ENCODE results near the gene SNX8. TPM values are rescaled to one million over a fixed set of nuclear protein-coding genes. Genes with fewer than 3 reads are reported as not detected.

Gene SNX8
- total and polyA plus RNA-seq, 2 of the 13 experiments (the other 11 are each of a cell fraction or from before 2014, with no cell fraction given): 20.6 to 45.2 TPM

- Histone ChIP-seq H3K36me3 (replicated peaks in 1 of 2; ENCODE audit: control insufficient read depth in 1 of 2, insufficient read depth in 2 of 2, low read length in 2 of 2) (peaks cover 28 to 71% of the 10 kb centered on the region in 2 experiments; a peak in 4 of 5 replicates), H3K4me2 (ENCODE audit: low read depth, low read length) (no peak overlapping the region), H3K79me2 (ENCODE audit: insufficient read depth, low read length) (peaks cover 3% of the 10 kb centered on the region), H3K4me3 (replicated peaks in 1 of 3; ENCODE audit: insufficient read depth in 1 of 3, low read depth in 2 of 3, low read length in 3 of 3) (no peak overlapping the region), H3K27ac (ENCODE audit: extremely low read length, insufficient read depth, low read length) (no peak overlapping the region), H4K20me1 (ENCODE audit: insufficient read depth, low read length) (no peaks in the 10 kb centered on the region), H2AFZ (ENCODE audit: low read length) (no peak overlapping the region), H3K27me3 (ENCODE audit: control insufficient read depth in 1 of 2, insufficient read depth in 2 of 2, low read length in 2 of 2) (no peaks in the 10 kb centered on the region), H3K9ac (ENCODE audit: insufficient read depth, low read depth, low read length) (no peak overlapping the region), H3K4me1 (ENCODE audit: insufficient read depth, low read length) (no peaks in the 10 kb centered on the region), H3K9me3 (ENCODE audit: low read length) (no peaks in the 10 kb centered on the region)
- no peak for FAIRE-seq
- ChIA-PET CTCF (ENCODE audit: low intra/inter-chr PET ratio, low total read pairs) (no interaction called here), POLR2A (no interaction called here)
- no peak for DNase-seq (ENCODE audit: low spot score)
- no peak for ATAC-seq
- in situ Hi-C loops (cut with HindIII; ENCODE audit: extremely low pct_ligation_motif_present, low pct_unique_long_range_greater_than_20kb) (loop anchor here (5.0 to 25.0 kb wide), 2 partner anchors 103 to 618 kb away; no protein-coding TSS in a partner anchor), intact Hi-C loops (cut with micrococcal nuclease; ENCODE audit: unreplicated experiment) (no loop called here)
- 95% methylated on average over 16 of the region's 16 CpGs for WGBS (ENCODE audit: low lambda C conversion rate)
- TF ChIP-seq NR2F1 (CRISPR knock-in tag; IDR thresholded peaks at IDR 0.05) (no peak), ZNF263 (CRISPR knock-in tag; IDR thresholded peaks at IDR 0.05) (no peak), TFAP4 (IDR thresholded peaks at IDR 0.05; ENCODE audit: borderline replicate concordance, low read depth) (no peak), ZSCAN21 (CRISPR knock-in tag; IDR thresholded peaks at IDR 0.05; ENCODE audit: borderline replicate concordance) (no peak), TOE1 (CRISPR knock-in tag; IDR thresholded peaks at IDR 0.05) (no peak)
- BruUV-seq (replicated peaks): no TSS peak
Observed at GRCh38 chr7:2205036-2205780, 109.0 kb downstream of the SNX8 start.

DNA sequence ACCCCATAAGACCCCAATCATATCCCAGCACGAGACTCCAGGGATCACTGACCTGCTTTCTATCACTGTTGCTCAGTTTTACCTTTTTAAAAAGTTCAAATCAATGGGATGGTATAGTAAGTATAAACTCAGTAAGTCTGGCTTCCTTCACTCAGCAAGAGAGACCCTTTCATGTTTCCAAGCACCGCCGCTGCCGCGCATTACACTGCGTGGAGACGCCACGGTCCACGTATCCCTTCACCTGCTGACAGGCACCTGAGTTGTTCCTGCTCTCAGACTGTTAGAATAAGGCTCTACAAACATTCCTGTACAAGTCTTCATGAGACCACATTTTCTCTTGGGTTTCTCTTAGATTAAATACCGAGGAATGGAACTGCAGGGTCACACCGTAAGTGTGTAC lies 109.8 kb downstream of the SNX8 start:
- Histone ChIP-seq H3K79me2 (ENCODE audit: insufficient read depth, low read length) (peaks cover 3% of the 10 kb centered on the region), H3K36me3 (replicated peaks in 1 of 2; ENCODE audit: control insufficient read depth in 1 of 2, insufficient read depth in 2 of 2, low read length in 2 of 2) (peaks cover 31 to 73% of the 10 kb centered on the region in 2 experiments; a peak in 4 of 5 replicates), H2AFZ (ENCODE audit: low read length) (no peak overlapping the region), H3K27me3 (ENCODE audit: control insufficient read depth in 1 of 2, insufficient read depth in 2 of 2, low read length in 2 of 2) (no peaks in the 10 kb centered on the region), H3K4me2 (ENCODE audit: low read depth, low read length) (no peak overlapping the region), H3K9me3 (ENCODE audit: low read length) (no peaks in the 10 kb centered on the region), H3K27ac (ENCODE audit: extremely low read length, insufficient read depth, low read length) (no peak overlapping the region), H4K20me1 (ENCODE audit: insufficient read depth, low read length) (no peaks in the 10 kb centered on the region), H3K4me3 (replicated peaks in 1 of 3; ENCODE audit: insufficient read depth in 1 of 3, low read depth in 2 of 3, low read length in 3 of 3) (no peak overlapping the region), H3K9ac (ENCODE audit: insufficient read depth, low read depth, low read length) (no peak overlapping the region), H3K4me1 (ENCODE audit: insufficient read depth, low read length) (no peaks in the 10 kb centered on the region)
- ChIA-PET CTCF (ENCODE audit: low intra/inter-chr PET ratio, low total read pairs) (no interaction called here), POLR2A (no interaction called here)
- no peak for ATAC-seq
- no TSS peak for BruUV-seq (replicated peaks)
- intact Hi-C loops (cut with micrococcal nuclease; ENCODE audit: unreplicated experiment): no loop called here
- WGBS (ENCODE audit: low lambda C conversion rate): over 99% methylated on average over 11 of the region's 11 CpGs
- in situ Hi-C loops (cut with HindIII; ENCODE audit: extremely low pct_ligation_motif_present, low pct_unique_long_range_greater_than_20kb): loop anchor here (25.0 kb wide), 1 partner anchor 617 kb away; no protein-coding TSS in a partner anchor
- FAIRE-seq: no peak
- no peak for DNase-seq (ENCODE audit: low spot score)
- no peak for TF ChIP-seq ZNF18 (CRISPR knock-in tag; IDR thresholded peaks at IDR 0.05; ENCODE audit: insufficient replicate concordance)
- TF ChIP-seq, protein P1, sequence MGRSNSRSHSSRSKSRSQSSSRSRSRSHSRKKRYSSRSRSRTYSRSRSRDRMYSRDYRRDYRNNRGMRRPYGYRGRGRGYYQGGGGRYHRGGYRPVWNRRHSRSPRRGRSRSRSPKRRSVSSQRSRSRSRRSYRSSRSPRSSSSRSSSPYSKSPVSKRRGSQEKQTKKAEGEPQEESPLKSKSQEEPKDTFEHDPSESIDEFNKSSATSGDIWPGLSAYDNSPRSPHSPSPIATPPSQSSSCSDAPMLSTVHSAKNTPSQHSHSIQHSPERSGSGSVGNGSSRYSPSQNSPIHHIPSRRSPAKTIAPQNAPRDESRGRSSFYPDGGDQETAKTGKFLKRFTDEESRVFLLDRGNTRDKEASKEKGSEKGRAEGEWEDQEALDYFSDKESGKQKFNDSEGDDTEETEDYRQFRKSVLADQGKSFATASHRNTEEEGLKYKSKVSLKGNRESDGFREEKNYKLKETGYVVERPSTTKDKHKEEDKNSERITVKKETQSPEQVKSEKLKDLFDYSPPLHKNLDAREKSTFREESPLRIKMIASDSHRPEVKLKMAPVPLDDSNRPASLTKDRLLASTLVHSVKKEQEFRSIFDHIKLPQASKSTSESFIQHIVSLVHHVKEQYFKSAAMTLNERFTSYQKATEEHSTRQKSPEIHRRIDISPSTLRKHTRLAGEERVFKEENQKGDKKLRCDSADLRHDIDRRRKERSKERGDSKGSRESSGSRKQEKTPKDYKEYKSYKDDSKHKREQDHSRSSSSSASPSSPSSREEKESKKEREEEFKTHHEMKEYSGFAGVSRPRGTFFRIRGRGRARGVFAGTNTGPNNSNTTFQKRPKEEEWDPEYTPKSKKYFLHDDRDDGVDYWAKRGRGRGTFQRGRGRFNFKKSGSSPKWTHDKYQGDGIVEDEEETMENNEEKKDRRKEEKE (IDR thresholded peaks at IDR 0.05): no peak
- TF ChIP-seq NCOA2 (CRISPR knock-in tag; IDR thresholded peaks at IDR 0.05): no peak
- TF ChIP-seq ZNF33B (CRISPR knock-in tag; IDR thresholded peaks at IDR 0.05): no peak
- no peak for TF ChIP-seq BRF2 (CRISPR knock-in tag; IDR thresholded peaks at IDR 0.05)
- TF ChIP-seq ZNF564 (CRISPR knock-in tag; IDR thresholded peaks at IDR 0.05): no peak

Measured in HepG2 (cell line).